Iris pigment epithelial cell (primary cell): ENCODE results near the gene GOLGA6A.

Experiments
- DNase-seq: peaks from one replicate; pipeline ENCODE4 v3.0.0-alpha.2; 2011; ENCODE audit warnings: low read depth

The GOLGA6A gene

GRCh38 chr15:74036271-74037170 lies 45.8 kb downstream of the GOLGA6A start:
- peak; percentile 47 for DNase-seq

GRCh38 chr15:74035121-74036017 lies 47.0 kb downstream of the GOLGA6A start:
- DNase-seq: no peak

- DNase-seq: no peak
Measured at GRCh38 chr15:74034206-74034755, 48.1 kb downstream of the GOLGA6A start.

- DNase-seq: no peak
Measured at GRCh38 chr15:74032606-74033561, 49.5 kb downstream of the GOLGA6A start.

GRCh38 chr15:74032046-74032445 lies 50.3 kb downstream of the GOLGA6A start:
- DNase-seq: no peak

GRCh38 chr15:74028646-74029045 lies 53.7 kb downstream of the GOLGA6A start:
- DNase-seq: no peak

GRCh38 chr15:74027688-74028087 lies 54.7 kb downstream of the GOLGA6A start:
- no peak for DNase-seq

- peak; percentile 55 for DNase-seq
Measured at GRCh38 chr15:74025436-74025835, 56.9 kb downstream of the GOLGA6A start.

- no peak for DNase-seq
Measured at GRCh38 chr15:74024687-74025086, 57.7 kb downstream of the GOLGA6A start.

- no peak for DNase-seq
Measured at GRCh38 chr15:74022706-74023470, 59.5 kb downstream of the GOLGA6A start.
